Measurements from ENCODE around the gene PTK6. TPM values are rescaled to one million over a fixed set of nuclear protein-coding genes. Genes with fewer than 3 reads are reported as not detected.

Gene PTK6
- total RNA-seq, 4 donors from 2014 or later: 0.11 TPM; not detected in 3

GRCh38 chr20:63494420-63495166 lies 42.6 kb downstream of the PTK6 start:
- Histone ChIP-seq H3K27ac (no peak overlapping the region), H3K27me3 (peaks cover 4% of the 10 kb centered on the region), H3K36me3 (no peaks in the 10 kb centered on the region), H3K9me3 (no peaks in the 10 kb centered on the region), H3K4me3 (replicated peaks in 1 of 3) (no peak overlapping the region), H3K4me1 (peaks cover 0 to 16% of the 10 kb centered on the region in 2 donors)
- DNase-seq: no peak
- 80 to 86% methylated on average over 19 to 34 of the region's 51 CpGs for WGBS, 2 donors
- TF ChIP-seq CTCF (IDR thresholded peaks at IDR 0.05) (no peak), POLR2A (IDR thresholded peaks at IDR 0.05) (no peak)
- intact Hi-C loops (cut with DNase I): loop anchor here (5.0 kb wide), 1 partner anchor 478 kb away; no protein-coding TSS in a partner anchor

- H3K4me3 ChIP-seq (replicated peaks in 1 of 3): no peak overlapping the region
- H3K9me3 ChIP-seq: no peaks in the 10 kb centered on the region
- no peaks in the 10 kb centered on the region for H3K27me3 ChIP-seq
- TF ChIP-seq POLR2A (IDR thresholded peaks at IDR 0.05) (no peak), CTCF (IDR thresholded peaks at IDR 0.05) (no peak)
- H3K4me1 ChIP-seq: peaks cover 0 to 13% of the 10 kb centered on the region in 2 donors
- DNase-seq: no peak
- no peak overlapping the region for H3K27ac ChIP-seq
- intact Hi-C loops (cut with DNase I): no loop called here
- 79% methylated on average over 6 of the region's 7 CpGs; no CpG with 5 or more reads in 1 of the 2 donors for WGBS, 2 donors
- H3K36me3 ChIP-seq: no peaks in the 10 kb centered on the region
These were observed 43.1 kb downstream of the PTK6 start for GRCh38 chr20:63494084-63494419.

- no peaks in the 10 kb centered on the region for H3K36me3 ChIP-seq
- H3K4me3 ChIP-seq (replicated peaks in 1 of 3): no peak overlapping the region
- no peaks in the 10 kb centered on the region for H3K9me3 ChIP-seq
- WGBS, 2 donors: 61 to 63% methylated on average over 7 to 8 of the region's 13 CpGs
- TF ChIP-seq CTCF (IDR thresholded peaks at IDR 0.05) (no peak), POLR2A (IDR thresholded peaks at IDR 0.05) (no peak)
- DNase-seq: no peak
- no peak overlapping the region for H3K27ac ChIP-seq
- H3K27me3 ChIP-seq: no peaks in the 10 kb centered on the region
- H3K4me1 ChIP-seq: peaks cover 0 to 9% of the 10 kb centered on the region in 2 donors
- intact Hi-C loops (cut with DNase I): no loop called here
These were observed 43.6 kb downstream of the PTK6 start for GRCh38 chr20:63493563-63494020.

- no peak for DNase-seq
- no peak overlapping the region for H3K27ac ChIP-seq
These were observed 44.2 kb downstream of the PTK6 start for GRCh38 chr20:63492982-63493381.

More at GRCh38 chr20:63492982-63493381, 44.2 kb downstream of the PTK6 start:
- TF ChIP-seq POLR2A (IDR thresholded peaks at IDR 0.05): no peak
- no peak for TF ChIP-seq CTCF (IDR thresholded peaks at IDR 0.05)
- Histone ChIP-seq H3K27me3 (no peaks in the 10 kb centered on the region), H3K9me3 (no peaks in the 10 kb centered on the region), H3K36me3 (no peaks in the 10 kb centered on the region), H3K4me1 (peaks cover 0 to 3% of the 10 kb centered on the region in 2 donors), H3K4me3 (replicated peaks in 1 of 3) (no peak overlapping the region)
- intact Hi-C loops (cut with DNase I): no loop called here
- 87 to 95% methylated on average over 6 to 14 of the region's 14 CpGs for WGBS, 2 donors
